ENCODE measurements around the gene GABPA. TPM values are rescaled to one million over a fixed set of nuclear protein-coding genes. Genes with fewer than 3 reads are reported as not detected.

The GABPA gene
- total RNA-seq, 1 experiment from 2014 or later, result 17.6 TPM

GRCh38 chr21:25790122-25790877 lies 55.5 kb downstream of the GABPA start:
- H3K27me3 ChIP-seq (ENCODE audit: control insufficient read depth, insufficient read depth, low read length), result no peaks in the 10 kb centered on the region
- in situ Hi-C loops (cut with HindIII; ENCODE audit: low pct_unique_long_range_greater_than_20kb, low sequenced_read_pairs) (no loop called here), intact Hi-C loops (cut with micrococcal nuclease; ENCODE audit: unreplicated experiment) (no loop called here)
- no peaks in the 10 kb centered on the region for H3K4me1 ChIP-seq (ENCODE audit: control insufficient read depth, insufficient read depth, low read length)
- peak; percentile 95 for ATAC-seq
- ChIA-PET CTCF (no interaction called here), POLR2A (no interaction called here)
- peak; percentile 38 for DNase-seq (ENCODE audit: low read depth, low spot score)
- no TSS peak for BruUV-seq (replicated peaks)
- H3K9me3 ChIP-seq (ENCODE audit: control insufficient read depth, insufficient read depth, low read depth, low read length), result no peaks in the 10 kb centered on the region
- no peaks in the 10 kb centered on the region for H3K36me3 ChIP-seq (ENCODE audit: control insufficient read depth, insufficient read depth, low read length)
- TF ChIP-seq POLR2AphosphoS5 (IDR thresholded peaks at IDR 0.05; ENCODE audit: low read depth, low read length), result no peak
- TF ChIP-seq TCF7L2 (IDR thresholded peaks at IDR 0.05; ENCODE audit: low read depth, low read length), result no peak
- TF ChIP-seq CTCF (IDR thresholded peaks at IDR 0.05), result peak; percentile 64
- TF ChIP-seq REST (IDR thresholded peaks at IDR 0.05; ENCODE audit: insufficient read depth in 1 of 2, low read depth in 2 of 2, low read length in 1 of 2), result no peak
- no peak for TF ChIP-seq SIN3A (IDR thresholded peaks at IDR 0.05; ENCODE audit: borderline replicate concordance, insufficient read depth, low read depth, low read length)
- H3K27ac ChIP-seq (ENCODE audit: low read length), result peak overlapping the region; percentile 70; the same call in 1 of the 2 replicates
- H3K4me3 ChIP-seq (ENCODE audit: low read depth in 2 of 2, low read length in 2 of 2), result peak overlapping the region; percentile 37 to 55

- H3K36me3 ChIP-seq (ENCODE audit: control insufficient read depth, insufficient read depth, low read length), result no peaks in the 10 kb centered on the region
- H3K9me3 ChIP-seq (ENCODE audit: control insufficient read depth, insufficient read depth, low read depth, low read length), result no peaks in the 10 kb centered on the region
- TF ChIP-seq POLR2AphosphoS5 (IDR thresholded peaks at IDR 0.05; ENCODE audit: low read depth, low read length) (no peak), REST (IDR thresholded peaks at IDR 0.05; ENCODE audit: insufficient read depth in 1 of 2, low read depth in 2 of 2, low read length in 1 of 2) (no peak), CTCF (IDR thresholded peaks at IDR 0.05) (no peak), TCF7L2 (IDR thresholded peaks at IDR 0.05; ENCODE audit: low read depth, low read length) (no peak), SIN3A (IDR thresholded peaks at IDR 0.05; ENCODE audit: borderline replicate concordance, insufficient read depth, low read depth, low read length) (no peak)
- intact Hi-C loops (cut with micrococcal nuclease; ENCODE audit: unreplicated experiment), result no loop called here
- ChIA-PET CTCF (no interaction called here), POLR2A (no interaction called here)
- H3K27me3 ChIP-seq (ENCODE audit: control insufficient read depth, insufficient read depth, low read length), result no peaks in the 10 kb centered on the region
- no peak; the same call in 1 of the 2 replicates for ATAC-seq
- H3K4me1 ChIP-seq (ENCODE audit: control insufficient read depth, insufficient read depth, low read length), result no peaks in the 10 kb centered on the region
- in situ Hi-C loops (cut with HindIII; ENCODE audit: low pct_unique_long_range_greater_than_20kb, low sequenced_read_pairs), result no loop called here
- BruUV-seq (replicated peaks), result no TSS peak
- H3K27ac ChIP-seq (ENCODE audit: low read length), result peak overlapping the region; percentile 70; the same call in 1 of the 2 replicates
- no peak for DNase-seq (ENCODE audit: low read depth, low spot score)
- no peak overlapping the region; a peak in 2 of 4 replicates for H3K4me3 ChIP-seq (ENCODE audit: low read depth in 2 of 2, low read length in 2 of 2)
These were observed 56.1 kb downstream of the GABPA start for GRCh38 chr21:25790878-25791204.
